Kidney glomerular epithelial cell (primary cell): ENCODE measurements around the gene SI.
"Not testable (repeated sequence)": the region's sequence is repeated elsewhere in the genome, so short reads cannot be mapped to it uniquely, and the experiment has no call there.

ENCODE experiments used
- DNase-seq: peaks from one replicate; lab custom pipeline; 2025; lab: John Stamatoyannopoulos, UW

The SI gene

GRCh38 chr3:165078293-165078692 is at the start of gene SI:
TSS of gene SI (minus strand) at chr3:165078496. CDS start at chr3:165076012, 2,484 bp downstream.
- no peak for DNase-seq

DNA sequence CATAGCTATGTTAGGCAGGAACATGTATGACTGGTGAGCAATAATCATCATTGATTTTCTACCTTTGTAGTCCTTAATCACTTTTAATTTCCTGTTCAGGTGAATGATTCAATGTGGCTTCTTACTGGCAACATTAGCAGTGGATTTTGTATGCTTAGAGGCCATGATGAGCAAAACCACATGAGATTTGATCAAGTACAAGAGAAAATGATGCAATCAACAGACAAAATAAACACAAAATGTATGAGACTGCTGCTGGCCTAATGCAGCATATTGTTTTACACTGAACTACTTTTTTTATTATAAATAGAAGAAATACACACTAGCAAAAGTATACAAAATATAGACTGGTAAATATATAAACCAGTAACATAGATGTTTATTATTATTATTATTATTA is 47.5 kb upstream of the SI start:
- DNase-seq: no peak

GRCh38 chr3:165111401-165111800 is 33.1 kb upstream of the SI start:
- DNase-seq: no peak

DNA sequence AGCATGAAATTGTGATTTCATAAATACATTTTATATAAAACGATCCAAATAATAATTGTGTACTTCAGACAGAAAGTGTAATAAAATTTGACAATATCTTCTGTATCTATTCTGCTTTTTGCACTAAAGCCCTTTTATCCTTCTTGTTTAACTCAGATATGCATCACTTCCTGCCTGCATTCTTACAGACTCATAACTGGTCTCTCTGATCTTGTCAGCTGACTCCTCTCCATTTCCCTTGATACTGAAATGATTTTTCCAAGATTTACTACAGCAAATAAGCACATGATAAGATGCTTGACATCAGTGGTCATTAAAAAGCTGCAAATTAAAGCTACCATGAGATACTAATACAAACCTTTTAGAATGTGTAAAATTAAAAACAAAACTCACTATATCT is 25.3 kb upstream of the SI start:
- no peak for DNase-seq

GRCh38 chr3:165082650-165083049 is 4.4 kb upstream of the SI start:
- no peak for DNase-seq

DNA sequence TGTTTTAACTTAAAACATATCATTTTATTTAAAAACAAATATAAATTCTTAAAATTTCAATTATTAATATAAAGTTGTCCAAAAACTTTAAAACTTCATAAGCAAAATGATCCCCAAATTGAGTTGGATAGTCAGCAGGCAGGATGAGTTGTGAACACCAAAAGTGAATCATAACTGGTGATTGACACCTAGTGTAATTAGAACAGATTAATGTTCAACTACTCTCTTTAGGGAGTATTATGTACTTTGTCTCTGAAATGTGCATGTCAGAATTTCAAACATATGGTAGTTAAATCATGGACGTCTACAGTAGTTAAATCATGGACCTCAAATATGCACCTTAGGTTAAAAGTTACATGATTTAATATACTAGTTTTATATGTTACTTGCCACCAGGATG is 2.9 kb upstream of the SI start:
- DNase-seq: no peak

- DNase-seq: no peak
Measured at GRCh38 chr3:165075695-165076094, 2.6 kb downstream of the SI start.

DNA sequence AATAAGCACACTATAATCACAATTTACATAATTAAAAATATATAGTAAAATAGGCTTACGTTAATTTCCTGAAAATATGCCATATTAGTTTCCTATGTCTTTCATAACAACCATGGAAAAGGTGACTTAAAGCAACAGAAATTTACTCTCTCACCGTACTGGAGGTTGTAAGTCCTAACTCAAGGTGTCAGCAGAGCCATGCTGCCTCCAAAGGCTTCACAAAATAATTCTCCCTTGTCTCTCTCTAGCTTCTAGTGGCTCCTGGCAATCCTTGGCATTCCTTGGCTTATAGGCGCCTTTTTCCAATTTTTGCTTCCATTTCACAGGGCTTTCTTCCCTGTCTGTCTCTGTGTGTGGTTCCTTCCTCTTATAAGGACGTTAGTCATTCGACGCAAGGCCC is 7.6 kb downstream of the SI start:
- DNase-seq: no peak

DNA sequence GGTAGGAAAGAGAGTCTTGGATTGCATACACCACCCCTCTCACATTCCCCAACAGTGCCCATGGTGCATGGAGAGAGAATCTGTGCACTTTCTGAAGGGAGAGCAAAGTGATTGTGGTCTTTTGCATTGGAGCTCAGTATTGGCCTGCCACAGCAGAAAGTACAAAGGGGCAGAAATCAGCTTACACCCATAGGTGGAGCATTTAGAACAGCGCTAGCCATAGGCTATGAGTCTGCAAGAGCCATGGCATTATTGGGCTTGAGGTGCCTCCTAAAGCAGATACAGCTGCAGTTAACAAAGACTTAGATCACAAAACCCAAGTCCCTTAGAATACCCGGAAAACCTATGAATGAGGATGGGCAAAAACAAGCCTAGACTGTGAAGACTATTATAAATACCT is 21.8 kb downstream of the SI start:
- no peak for DNase-seq

DNA sequence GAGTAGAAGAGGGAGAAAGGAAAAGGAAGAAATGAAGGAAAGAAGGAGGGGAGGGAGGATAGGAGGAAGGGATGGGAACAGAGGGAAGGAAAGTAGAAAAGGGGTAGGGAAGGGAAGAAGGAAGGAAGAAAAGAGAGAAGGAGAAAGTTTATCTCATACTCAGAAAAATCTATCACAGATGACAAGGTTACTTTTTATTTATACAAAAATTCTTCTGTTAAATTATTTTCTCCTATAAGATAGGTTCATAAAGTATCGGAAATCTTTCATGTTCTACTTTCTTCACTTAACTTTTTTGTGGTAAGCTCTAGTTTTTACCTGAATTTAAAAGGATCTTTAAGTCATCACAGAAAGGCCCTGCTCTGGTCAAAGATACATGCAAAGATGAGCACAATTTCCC is 38.1 kb downstream of the SI start:
- DNase-seq: no peak

DNA sequence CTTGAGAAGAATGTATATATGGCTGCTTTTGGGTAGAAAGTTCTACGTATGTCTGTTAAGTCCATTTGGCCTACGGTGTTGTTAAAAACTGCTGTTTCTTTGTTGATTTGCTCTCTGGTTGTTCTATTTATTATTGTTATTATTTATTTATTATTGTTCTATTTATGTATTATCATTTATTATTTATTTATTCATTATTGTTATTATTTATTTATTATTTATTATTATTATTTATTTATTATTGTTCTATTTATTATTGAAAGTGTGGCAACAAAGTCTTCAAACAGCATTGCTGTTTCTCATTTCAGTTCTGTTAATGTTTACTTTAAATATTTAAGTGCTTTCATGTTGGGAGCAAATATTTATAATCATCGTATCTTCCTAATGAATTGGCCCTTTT is 66.7 kb downstream of the SI start:
- DNase-seq: no peak

- DNase-seq: no peak
Measured at GRCh38 chr3:164984947-164985346, 93.3 kb downstream of the SI start.

GRCh38 chr3:164962610-164963009 is 115.7 kb downstream of the SI start:
- DNase-seq: no peak

DNA sequence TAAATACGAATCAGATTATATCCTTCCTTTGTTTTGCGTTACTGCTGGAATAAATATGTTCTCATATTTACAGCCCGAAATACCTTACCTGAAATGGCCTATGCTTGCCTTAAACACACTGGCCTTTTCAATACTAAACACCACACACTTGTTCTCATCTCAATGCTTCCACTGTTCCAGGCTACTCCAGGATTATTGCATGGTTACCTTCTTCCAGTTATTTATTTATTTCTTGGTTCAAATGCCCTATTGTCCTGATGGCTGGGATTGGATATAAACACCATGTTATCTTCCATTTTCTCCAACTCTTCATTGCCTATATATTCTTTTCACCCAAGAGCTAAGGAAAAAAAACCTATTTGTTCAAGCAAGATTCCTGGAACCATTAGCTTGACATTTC is 125.3 kb downstream of the SI start:
- DNase-seq: no peak

- not testable (repeated sequence) for DNase-seq
Measured at GRCh38 chr3:164951403-164951802, 126.9 kb downstream of the SI start.

DNA sequence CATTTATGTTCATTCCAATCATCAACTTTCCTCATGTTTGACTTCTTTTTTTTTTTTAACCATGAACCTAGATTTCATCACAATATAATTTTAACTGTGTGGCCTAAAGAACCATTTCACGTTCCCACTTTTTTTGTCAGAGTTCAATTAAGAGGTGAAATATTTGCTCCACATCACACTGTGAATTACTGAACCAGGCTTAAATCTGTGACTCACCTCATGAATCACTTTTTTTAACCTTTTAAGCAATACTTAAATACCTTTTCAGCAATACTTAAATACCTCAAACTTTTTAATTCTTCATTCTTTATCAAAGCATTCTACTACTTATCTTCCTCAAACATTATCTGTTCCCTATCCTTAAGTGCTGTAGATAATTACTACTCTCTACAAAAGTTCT is 137.6 kb downstream of the SI start:
- DNase-seq: no peak

DNA sequence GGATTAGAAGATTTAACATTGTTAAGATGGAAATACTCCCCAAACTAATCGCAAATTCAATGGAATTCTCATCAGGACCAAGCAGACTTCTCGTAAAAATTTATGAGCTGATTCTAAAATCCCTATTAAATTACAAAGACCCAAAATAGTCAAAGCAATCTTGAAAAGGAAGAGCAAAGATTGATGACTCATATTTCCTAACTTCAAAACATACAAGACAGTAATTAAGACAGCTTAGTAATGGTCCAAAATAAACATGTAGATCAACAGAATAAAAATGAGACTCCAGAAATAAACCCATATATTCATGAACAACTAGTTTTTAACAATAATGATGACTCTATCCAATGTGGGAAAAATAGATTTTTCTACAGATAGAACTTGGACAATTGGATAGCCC is 148.7 kb downstream of the SI start:
- DNase-seq: no peak
